HG03280 (cell line): Measurements from ENCODE around the gene DPCD.

Experiments
- ATAC-seq: cut with Tn5 transposase; IDR thresholded peaks from one replicate; pipeline ENCODE4 v1.9.1; 2021; ENCODE audit warnings: mild to moderate bottlenecking, moderate library complexity; ENCODE audit not compliant: unreplicated experiment

DPCD gene

DNA sequence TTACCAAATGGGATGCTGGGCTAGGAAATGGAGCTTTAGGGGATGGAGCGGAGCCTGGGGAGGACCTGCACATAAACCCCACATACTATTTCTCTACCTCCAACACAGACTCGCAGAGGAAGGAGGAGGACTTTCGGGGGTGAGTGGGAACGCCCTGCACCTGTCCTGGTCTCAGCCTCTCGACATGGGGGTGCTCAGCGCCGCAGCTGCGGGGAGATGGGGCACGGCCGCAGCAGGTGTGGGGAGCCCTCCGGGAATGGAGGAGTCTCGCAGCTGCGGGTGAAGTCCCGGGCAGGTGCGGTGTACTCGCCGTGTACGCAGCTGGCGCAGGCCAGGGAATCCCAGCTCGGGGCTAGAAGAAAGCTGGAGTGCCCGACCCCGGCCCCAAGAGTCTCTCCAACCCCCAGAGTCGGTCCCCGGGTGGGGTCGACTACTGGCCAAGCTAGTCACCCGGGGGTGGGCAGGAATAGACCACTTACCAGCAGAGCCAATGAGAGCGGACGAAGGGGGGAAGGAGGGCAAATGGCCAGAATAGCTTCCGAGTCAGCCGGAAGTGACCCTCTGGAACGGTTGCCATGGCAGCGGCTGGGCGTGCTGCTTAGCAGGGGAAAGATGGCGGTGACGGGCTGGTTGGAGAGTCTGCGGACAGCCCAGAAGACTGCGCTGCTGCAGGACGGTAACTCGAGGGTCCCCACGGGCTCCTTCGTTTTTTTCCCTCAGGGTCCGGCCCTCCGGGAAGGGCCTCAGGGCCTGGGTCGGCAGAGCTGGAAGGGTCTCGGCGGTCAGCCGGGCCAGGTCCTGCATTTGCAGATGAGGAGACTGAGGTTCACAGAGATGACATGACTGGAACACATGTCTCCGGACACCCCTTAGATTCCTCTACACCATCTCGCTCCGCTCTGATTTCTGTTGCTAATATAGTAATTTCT is at the start of gene DPCD, which contains the start of gene POLL:
DPCD (plus strand) TSS at position 597 of the 929 bp plus-strand sequence; CDS start at position 613, 16 bp downstream.
POLL (minus strand) TSS at position 533 of the 929 bp plus-strand sequence. CDS start 897 bp downstream, outside the sequence.
- peak; percentile 94 for ATAC-seq

DNA sequence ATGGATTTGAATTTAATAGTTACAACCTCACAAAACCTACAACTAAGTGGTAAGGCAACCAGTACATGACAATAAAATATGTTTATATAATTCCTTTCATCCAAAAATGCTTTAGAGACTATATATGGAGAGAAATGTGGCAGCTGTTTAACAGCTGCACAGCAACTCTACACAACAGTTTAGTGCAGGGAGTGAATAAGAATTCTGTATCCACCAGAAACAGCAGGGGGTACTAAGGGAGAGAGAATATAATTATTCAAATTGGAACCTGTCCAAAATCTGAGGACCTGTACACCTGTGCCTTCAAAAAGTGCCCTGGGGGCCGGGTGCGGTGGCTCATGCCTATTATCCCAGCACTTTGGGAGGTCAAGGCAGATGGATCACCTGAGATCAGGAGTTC is 49.7 kb upstream of the DPCD start:
- no peak for ATAC-seq

DNA sequence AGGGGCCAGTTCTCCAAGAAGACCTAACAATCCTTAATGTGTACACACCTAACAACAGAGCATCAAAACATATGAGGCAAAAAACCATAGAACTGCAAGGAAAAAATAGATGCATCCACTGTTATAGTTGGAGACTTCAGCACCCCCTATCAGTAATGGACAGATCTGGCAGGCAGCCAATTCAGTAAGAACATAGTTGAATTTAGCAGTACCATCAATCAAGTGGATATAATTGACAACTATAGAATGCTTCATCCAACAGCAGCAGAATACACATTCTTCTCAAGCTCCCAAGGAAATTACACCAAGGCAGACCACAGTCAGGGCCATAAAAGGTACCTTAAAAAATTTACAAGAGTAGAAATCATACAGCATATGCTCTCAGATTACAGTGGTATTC is 42.2 kb upstream of the DPCD start:
- ATAC-seq: no peak

DNA sequence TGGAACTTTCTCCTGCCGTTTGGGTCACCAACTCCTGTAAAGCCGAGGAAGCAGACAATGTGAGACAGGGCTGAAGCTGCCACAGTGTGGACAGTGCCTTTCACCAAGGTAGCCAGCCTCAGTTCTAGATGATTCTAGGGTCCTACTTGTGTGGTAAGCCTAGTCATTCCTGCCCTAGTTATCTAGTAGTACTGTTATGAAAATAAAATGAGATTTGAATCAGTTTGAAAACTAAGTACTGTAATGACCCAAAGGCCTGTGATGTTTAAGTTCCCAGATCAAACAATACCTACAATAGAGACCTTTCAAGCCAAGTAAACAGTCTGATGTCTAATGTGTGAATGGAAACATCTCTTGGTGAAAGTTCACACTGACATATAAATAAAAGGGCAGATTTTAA is 37.2 kb upstream of the DPCD start:
- ATAC-seq: no peak

DNA sequence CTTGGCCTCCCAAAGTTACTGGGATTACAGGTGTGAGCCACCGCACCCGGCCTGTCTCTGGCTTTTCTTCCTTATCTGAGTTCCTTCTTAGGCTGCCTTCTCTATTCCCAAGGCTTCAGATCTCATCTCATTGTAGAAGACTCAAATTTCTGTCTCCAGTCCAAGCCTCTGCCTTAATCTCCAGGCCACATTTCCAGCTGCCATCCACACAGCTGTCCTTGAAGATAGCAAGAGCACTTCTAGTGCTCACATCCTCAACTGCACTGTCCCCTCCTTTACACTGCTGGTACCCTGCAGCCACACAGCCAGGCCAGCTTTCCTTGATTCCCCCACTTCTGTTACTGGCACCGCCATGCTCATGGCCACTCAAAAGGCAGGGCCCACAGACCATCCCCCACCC is 35.7 kb upstream of the DPCD start:
- ATAC-seq: no peak

DNA sequence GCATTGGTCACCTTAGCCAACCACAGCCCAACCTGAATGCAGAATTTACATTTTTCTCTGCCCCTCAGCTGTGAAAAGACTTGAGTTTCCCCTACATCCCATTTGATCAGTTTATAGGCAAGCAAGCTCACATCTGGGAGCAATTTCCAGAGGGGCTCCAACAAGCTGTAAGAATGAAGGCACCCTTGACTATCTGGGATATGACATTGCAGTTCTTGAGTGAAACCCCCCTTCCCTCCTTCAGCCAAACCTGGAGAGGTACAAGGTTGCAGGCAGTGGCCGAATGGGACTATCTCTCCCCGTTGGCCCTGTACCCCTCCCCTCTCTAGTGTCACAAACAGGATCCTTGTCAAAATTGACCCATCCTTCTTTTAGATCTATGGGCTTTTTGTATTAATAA is 30.6 kb upstream of the DPCD start:
- no peak for ATAC-seq

DNA sequence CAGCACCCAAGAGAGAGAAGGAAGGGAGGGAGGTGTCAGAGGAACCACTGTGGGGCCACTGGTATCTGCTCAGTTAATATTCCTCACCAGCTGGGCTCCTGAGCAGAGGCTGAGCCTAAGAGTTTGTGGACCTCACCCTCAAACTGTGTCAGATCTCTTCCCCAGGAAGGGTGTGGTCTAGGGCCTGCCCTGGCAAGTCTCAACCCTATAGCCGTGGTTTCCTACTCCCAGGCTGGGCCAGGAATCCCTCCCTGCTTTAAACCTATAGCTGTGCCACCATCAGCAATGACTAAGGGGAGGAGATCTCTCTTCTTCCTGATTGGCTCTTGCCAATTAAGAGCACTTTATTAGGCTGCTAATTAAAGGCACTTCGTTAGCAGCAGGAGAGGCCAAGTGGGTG is 29.9 kb upstream of the DPCD start:
- no peak for ATAC-seq

DNA sequence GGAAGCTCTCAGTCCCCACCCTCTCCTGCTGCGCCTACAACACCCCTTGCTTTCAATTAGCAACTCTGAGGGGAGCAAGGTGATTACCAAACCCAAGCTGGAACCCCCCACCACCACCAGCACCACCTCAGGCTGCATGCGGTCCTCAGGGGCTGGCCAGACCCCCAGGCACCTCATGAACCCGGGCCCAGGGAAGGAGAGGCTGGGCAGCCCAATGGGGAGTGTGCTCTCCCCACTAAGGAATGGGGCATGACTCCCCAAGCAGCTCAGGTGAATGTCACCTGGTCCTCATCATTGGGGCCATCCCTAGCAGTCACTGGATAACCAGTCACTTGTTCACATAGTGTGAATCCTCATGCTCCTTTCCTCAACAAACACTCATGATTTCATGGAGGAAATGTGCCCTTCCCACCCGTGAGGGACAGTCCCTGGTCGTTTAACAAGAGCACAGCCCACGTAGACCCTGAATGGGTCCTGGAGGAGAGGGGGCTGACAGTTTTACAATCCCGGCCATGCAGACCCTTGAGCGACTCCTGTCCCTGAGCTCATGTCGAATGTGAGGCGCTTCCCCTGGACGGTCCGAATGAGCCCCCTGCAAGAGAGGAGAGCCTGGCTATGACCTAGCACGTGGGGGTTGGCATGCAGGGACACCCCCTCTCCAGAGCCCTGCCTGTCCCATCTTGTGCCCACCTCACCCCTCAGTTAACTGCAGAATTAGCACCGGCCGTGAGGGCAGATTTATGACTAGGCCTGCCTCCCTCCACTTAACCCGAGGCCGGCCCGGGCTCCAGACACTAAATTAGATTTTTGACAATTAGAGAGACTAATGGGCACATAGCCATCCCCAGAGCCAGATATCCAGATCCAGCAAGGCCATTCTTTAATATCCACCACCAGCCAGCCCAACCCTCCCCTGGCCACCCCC is 29.2 kb upstream of the DPCD start:
- no peak for ATAC-seq

DNA sequence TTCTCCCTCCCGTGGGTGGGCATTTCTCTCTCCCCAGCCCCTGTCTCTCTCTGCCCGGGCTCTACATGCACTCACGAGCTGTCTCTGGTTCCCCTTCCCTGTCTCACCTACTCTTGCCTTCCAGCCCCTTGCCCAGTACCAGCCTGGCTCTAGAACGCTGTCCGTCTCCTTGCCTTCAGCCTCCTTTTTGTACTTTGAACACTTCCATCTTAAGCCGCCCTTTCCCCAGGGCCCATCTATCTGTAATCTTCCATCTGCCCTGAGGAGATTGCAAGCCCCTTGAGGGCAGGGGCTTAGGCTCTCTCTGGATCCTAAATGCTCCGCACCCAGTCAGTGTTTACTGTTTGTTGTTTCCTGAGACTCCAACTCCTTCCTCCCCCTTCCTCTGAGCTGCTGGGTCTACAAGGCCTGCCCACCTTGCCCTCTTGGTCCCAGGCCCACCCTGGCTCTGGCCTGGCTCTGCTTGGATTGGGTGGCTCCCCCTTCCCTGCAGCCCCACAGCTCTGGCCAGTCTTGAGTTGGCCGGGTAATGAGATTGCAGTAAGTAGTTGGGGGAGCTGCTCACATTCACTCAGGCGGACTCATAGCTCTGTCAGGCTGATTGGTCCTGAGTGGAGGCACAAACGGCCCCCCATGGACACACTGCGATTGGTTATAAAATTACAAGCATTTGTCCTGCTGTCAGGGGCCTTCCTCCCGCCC is 28.4 kb upstream of the DPCD start:
- no peak for ATAC-seq

DNA sequence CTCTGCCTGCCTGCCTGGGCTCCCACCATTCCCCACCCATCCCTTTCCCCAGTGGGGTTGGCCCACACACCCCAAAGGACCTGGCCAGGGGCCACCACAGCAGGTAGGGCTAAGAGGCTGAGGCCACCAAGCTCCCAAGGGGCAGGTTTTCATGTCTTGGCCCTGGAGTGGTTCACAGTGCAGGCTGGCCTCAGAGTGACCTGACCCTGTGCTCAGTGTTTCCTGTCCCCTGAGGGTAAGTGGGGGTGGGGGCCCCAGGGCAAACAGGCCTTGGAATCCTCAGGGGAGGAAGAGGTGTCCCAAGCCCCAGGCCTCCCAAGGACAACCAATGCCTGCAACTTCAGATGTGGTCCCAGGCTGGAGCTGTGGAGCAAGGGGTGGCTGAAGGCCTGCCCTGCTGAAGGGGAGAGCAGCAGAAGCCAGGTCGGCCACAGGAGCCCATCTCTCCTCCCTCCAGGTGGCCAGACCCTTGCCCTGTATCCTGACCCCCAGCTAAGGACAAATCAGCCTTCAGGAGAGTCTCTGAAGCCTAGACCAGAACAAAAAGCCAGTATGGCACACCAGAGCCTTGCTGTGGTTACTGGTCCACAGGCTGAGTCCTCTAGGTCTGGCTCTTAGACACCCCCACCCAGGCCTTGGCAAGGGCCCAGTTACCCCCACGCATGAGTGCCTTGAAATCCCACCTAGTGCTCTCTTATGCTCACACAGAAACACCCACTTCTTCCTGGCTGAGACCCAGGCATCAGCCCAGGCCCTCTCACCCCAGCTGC is 27.6 kb upstream of the DPCD start:
- ATAC-seq: no peak

DNA sequence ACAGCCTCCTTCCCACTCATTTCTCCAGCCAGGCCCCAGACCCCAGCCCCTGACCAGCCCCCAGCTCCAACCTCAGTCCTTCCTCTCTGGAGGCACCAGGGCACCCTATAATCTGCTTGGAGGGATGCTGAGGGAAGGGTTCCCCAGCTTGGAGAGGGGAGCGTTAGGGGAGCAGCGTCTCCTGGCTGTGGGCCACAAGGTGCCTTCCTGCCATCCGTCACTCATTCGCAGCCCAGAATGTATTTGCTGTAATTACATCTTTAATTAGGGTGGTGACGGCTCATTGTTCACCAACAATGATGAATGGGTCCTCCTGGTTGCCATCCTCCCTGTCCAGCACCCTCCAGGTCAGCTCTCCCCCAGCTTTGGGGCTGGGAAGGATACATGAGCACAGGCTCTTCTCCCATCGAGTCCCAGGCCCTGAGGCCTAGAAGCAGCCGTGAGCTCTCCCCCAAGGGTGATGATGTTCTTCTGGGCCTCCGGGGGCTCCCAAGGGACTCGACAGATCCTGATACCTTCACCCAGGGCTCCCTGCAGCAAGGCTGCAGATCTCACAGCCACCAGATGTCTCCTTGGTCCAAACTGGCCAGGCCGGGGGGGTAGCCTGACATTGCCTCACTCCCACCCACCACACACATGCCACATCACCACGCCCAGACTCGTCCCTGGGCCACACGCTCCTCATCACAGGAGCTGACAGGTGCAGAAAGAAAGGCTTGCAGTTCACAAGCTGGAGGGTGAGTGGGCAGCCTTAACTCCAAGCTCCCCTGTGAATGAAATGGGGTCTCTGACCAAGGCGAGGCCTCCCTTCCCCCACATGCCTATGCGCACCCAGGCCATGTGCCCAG is 26.8 kb upstream of the DPCD start:
- ATAC-seq: no peak

DNA sequence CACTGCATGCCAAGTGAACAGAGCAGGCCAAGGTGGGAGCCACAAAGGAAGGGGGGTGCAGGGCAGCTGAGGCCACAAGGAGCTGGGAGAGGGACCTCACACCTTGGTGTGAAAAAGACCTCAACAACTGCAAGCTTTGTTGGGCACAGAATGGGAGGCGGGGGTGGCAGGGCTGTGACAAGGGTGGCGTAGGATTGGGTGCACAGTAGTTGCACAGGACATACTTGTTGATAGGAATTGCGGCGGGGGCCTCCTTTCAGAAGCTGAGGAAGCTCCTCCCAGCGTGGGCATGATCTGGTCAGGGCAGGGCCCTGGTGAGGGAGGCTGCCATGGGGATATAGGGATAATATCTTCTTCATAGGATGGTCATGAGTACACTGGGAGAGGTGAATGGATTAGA is 25.9 kb upstream of the DPCD start:
- ATAC-seq: no peak

DNA sequence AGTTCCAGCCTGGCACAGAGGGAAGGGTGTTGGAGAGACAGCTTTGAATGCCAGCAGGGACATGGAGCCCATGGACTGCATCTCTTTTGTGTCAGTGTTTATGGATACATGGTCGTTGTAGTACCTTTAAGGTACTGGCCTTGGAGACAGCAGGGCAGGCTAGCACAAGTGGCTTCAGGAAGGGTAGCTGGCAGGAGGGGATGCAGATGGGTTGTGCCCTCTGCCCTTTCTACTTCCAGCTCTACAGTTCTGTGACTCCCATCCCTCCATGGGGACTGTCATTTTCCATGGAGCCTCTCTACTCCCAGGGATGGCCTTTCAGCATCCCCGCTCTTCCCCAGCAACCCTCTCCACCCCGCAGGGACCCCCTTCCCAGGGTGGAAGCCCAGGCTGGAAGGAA is 25.1 kb upstream of the DPCD start:
- no peak for ATAC-seq

DNA sequence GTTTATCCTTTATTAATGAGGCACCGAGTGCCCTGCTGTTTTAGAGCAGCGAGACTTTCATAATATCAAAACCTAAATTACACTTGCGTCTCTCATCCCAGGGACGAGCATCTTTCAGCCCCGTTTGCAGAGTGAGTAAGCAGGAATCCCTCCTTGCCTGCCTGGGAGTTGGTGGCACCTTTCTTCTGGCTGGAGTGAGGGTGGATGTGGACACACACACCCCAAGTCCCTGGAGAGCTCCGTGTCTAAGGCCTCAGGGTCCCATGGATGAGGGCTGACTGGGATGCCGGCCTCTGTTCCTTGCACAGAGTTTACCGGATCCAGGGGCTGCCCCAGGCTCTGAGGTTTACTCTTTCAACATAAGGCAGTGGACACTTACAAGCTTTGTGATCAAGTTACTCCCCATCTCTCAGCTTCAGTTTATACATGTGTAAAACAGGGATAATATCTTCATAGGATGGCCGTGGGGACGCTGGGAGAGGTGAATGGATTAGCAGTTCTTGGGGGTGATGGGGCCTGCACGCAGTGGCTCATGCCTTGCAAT is 24.6 kb upstream of the DPCD start:
- no peak for ATAC-seq

DNA sequence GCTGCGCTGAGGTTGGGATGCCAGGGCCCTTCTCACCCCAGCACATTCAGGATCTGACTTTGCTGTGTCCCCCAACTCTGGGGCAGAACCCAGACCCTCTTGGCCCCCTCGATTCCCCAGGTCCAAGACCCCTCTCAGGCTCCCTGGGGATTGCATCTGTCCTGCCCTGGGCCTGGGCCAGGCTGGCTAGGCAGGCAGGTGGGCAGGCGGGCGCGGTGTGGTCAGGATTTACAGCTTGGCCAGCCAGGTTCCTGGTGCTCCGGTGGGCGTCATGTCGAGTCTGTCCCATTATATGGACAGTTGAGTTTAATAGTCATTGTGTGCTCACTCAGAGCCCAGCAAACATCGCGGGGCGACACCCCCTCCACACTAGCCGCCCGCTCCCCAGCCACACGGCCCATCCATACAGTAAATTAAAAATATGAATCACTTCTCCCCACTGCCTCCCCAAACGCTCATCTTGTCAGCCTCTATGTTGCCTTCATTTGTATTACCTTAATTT is 23.6 kb upstream of the DPCD start:
- no peak for ATAC-seq

DNA sequence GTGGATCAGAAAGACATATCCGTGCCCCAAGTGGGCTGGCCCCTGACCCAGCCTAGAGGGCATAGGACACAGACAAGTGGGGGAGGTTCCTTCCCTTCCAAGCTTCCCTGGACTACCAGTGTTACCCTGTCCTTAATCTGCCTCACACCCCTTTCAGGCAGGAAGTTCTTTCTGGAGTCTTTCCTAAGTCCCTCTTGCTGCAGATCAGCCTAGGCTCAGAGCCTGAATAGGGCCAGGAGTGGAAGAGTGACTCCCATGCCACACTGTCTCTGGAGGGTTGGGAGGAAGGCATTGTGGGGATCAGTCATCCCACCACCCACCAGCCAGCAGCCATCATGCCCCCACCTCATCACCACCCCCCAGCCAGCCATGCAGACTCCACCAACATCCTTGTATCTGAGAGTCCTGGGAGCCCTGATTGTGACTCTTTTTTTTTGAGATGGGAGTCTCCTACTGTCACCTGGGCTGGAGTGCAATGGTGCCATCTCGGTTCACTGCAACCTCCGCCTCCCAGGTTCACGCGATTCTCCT is 22.7 kb upstream of the DPCD start:
- ATAC-seq: no peak

DNA sequence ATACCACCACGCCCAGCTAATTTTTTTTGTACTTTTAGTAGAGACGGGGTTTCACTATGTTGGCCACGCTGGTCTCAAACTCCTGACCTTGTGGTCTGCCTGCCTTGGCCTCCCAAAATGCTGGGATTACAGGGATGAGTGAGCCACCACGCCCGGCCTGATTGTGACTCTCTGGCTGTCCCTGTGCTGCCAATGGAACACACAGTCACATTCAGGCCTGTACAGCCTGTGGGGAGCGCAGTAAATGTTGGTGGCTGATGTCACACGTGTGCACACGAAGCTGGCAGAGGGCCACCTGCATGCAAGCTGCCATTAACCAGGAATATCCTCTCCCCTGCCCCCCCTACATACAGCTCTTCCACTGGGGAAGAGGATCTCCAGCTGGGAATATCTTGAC is 22.2 kb upstream of the DPCD start:
- ATAC-seq: no peak

DNA sequence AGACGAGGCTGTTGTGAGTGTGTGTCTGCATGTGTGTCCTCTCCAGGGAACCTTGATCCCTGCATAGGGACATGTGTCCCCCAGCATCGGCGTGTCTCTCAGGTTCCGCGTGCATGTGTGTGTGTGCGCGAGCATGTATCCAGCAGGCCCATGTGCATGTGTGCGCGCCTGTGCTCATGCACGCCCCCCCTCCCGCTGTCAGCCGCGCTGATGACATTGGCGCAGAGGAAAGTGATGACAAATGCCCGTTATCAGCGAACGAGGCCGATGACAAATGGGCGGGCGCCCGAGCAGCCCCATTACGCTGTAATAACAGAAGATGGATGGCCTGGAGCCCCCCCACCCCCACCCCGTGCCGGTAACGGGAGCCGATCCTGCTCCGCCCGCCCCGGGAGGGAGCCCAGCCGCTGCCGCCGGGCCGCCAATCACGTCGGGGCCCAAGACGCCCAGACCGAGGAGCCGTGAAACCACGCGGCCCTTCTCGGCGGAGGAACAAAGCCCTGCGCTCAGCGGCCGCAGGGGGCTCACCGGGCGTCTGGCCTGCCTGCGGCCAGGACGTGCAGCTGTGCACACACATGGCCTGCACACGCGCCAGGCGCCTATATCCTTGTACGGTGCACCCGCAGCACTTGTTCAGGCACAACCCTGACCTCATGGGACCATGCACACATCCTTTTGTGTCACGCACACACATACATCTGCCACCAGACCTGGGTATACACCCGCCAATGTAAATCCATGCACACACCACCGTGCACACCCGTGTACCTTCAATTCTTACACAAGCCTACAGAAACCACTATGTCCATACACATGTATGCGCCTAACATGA is 21.6 kb upstream of the DPCD start:
- ATAC-seq: no peak
